Cardiac fibroblast (primary cell): ENCODE data around the gene FPGS.

Source experiments
- DNase-seq, 2 donors: peaks; one replicate each; pipeline versions ENCODE4 v3.0.0 to v3.0.0-alpha.2; 2010; ENCODE audit warnings: low read depth in 2 of 2
- H3K4me3 ChIP-seq, 2 donors: replicated peaks in 1 of 2; 1 replicate in 1 of 2; 2 replicates in 1 of 2; pipeline ENCODE4 v1.5.1; 2011; ENCODE audit warnings: low read depth in 2 of 2, low read length in 2 of 2, mild to moderate bottlenecking in 2 of 2, moderate library complexity in 1 of 2
- CTCF ChIP-seq: IDR thresholded peaks from one replicate; pipeline ENCODE4 v1.5.1; 2011; ENCODE audit warnings: low read depth, mild to moderate bottlenecking, low read length, inconsistent platforms

FPGS gene

GRCh38 chr9:127862075-127863011 lies 59.7 kb downstream of the FPGS start:
- peak in 1 of 2 donors; percentile 46 for DNase-seq
- TF ChIP-seq CTCF, result no peak

GRCh38 chr9:127863191-127863621 lies 60.5 kb downstream of the FPGS start:
- no peak for DNase-seq
- no peak for TF ChIP-seq CTCF
- no peak overlapping the region for H3K4me3 ChIP-seq

More at GRCh38 chr9:127862075-127863011, 59.7 kb downstream of the FPGS start:
- no peak overlapping the region for H3K4me3 ChIP-seq
